ENCODE data around the gene RPRM.
"Not testable (repeated sequence)": the region's sequence is repeated elsewhere in the genome, so short reads cannot be mapped to it uniquely, and the experiment has no call there.

Gene RPRM

GRCh38 chr2:153478289-153479261 is at the start of gene RPRM:
RPRM (minus strand) TSS chr2:153478762; CDS start chr2:153478565, 197 bp downstream.
- H3K27me3 ChIP-seq (ENCODE audit: control insufficient read depth in 5 of 5, insufficient read depth in 4 of 5, low read length in 5 of 5), result peaks cover 15 to 33% (median 25%) of the 10 kb centered on the region in 5 donors
- H3K27ac ChIP-seq (ENCODE audit: low read depth, low read length), result no peak within 1 kb of the TSS
- peaks cover 2 to 44% (median 38%) of the 10 kb centered on the region in 5 donors for H3K4me1 ChIP-seq (ENCODE audit: control insufficient read depth in 5 of 5, insufficient read depth in 5 of 5, low read length in 5 of 5)
- no peaks in the 10 kb centered on the region for H3K9me3 ChIP-seq (ENCODE audit: control insufficient read depth in 5 of 5, low read length in 5 of 5)
- no peaks in the 10 kb centered on the region for H3K36me3 ChIP-seq (ENCODE audit: control insufficient read depth in 5 of 5, insufficient read depth in 5 of 5, low read length in 5 of 5)
- peak within 1 kb of the TSS; percentile 13 to 71 (median 66) for H3K4me3 ChIP-seq (ENCODE audit: low read depth in 1 of 5, low read length in 5 of 5)
- peak within 1 kb of the TSS in 2 of 5 donors; percentile 11 to 30 for H3K9ac ChIP-seq (ENCODE audit: low read length in 5 of 5)

GRCh38 chr2:153519257-153519875 is 40.8 kb upstream of the RPRM start:
- H3K27me3 ChIP-seq (ENCODE audit: control insufficient read depth in 5 of 5, insufficient read depth in 4 of 5, low read length in 5 of 5), result no peaks in the 10 kb centered on the region
- H3K4me1 ChIP-seq (ENCODE audit: control insufficient read depth in 5 of 5, insufficient read depth in 5 of 5, low read length in 5 of 5), result no peaks in the 10 kb centered on the region
- no peak overlapping the region for H3K27ac ChIP-seq (ENCODE audit: low read depth, low read length)
- H3K4me3 ChIP-seq (ENCODE audit: low read depth in 1 of 5, low read length in 5 of 5), result no peak overlapping the region
- H3K9me3 ChIP-seq (ENCODE audit: control insufficient read depth in 5 of 5, low read length in 5 of 5), result no peaks in the 10 kb centered on the region
- no peaks in the 10 kb centered on the region for H3K36me3 ChIP-seq (ENCODE audit: control insufficient read depth in 5 of 5, insufficient read depth in 5 of 5, low read length in 5 of 5)
- H3K9ac ChIP-seq (ENCODE audit: low read length in 5 of 5), result no peak overlapping the region

- Histone ChIP-seq H3K27me3 (ENCODE audit: control insufficient read depth in 5 of 5, insufficient read depth in 4 of 5, low read length in 5 of 5) (no peaks in the 10 kb centered on the region), H3K9me3 (ENCODE audit: control insufficient read depth in 5 of 5, low read length in 5 of 5) (peaks cover 0 to 2% (median 0%) of the 10 kb centered on the region in 5 donors), H3K4me1 (ENCODE audit: control insufficient read depth in 5 of 5, insufficient read depth in 5 of 5, low read length in 5 of 5) (no peaks in the 10 kb centered on the region), H3K4me3 (ENCODE audit: low read depth in 1 of 5, low read length in 5 of 5) (no peak overlapping the region), H3K36me3 (ENCODE audit: control insufficient read depth in 5 of 5, insufficient read depth in 5 of 5, low read length in 5 of 5) (no peaks in the 10 kb centered on the region), H3K9ac (ENCODE audit: low read length in 5 of 5) (no peak overlapping the region), H3K27ac (ENCODE audit: low read depth, low read length) (no peak overlapping the region)
These were observed 33.8 kb upstream of the RPRM start for GRCh38 chr2:153512331-153512730.

GRCh38 chr2:153510996-153511395 is 32.4 kb upstream of the RPRM start:
- Histone ChIP-seq H3K36me3 (ENCODE audit: control insufficient read depth in 5 of 5, insufficient read depth in 5 of 5, low read length in 5 of 5) (no peaks in the 10 kb centered on the region), H3K4me3 (ENCODE audit: low read depth in 1 of 5, low read length in 5 of 5) (no peak overlapping the region), H3K4me1 (ENCODE audit: control insufficient read depth in 5 of 5, insufficient read depth in 5 of 5, low read length in 5 of 5) (no peaks in the 10 kb centered on the region), H3K27me3 (ENCODE audit: control insufficient read depth in 5 of 5, insufficient read depth in 4 of 5, low read length in 5 of 5) (no peaks in the 10 kb centered on the region), H3K9ac (ENCODE audit: low read length in 5 of 5) (no peak overlapping the region), H3K9me3 (ENCODE audit: control insufficient read depth in 5 of 5, low read length in 5 of 5) (peaks cover 0 to 6% (median 0%) of the 10 kb centered on the region in 5 donors), H3K27ac (ENCODE audit: low read depth, low read length) (no peak overlapping the region)

GRCh38 chr2:153509133-153509532 is 30.6 kb upstream of the RPRM start:
- H3K27me3 ChIP-seq (ENCODE audit: control insufficient read depth in 5 of 5, insufficient read depth in 4 of 5, low read length in 5 of 5), result no peaks in the 10 kb centered on the region
- no peaks in the 10 kb centered on the region for H3K4me1 ChIP-seq (ENCODE audit: control insufficient read depth in 5 of 5, insufficient read depth in 5 of 5, low read length in 5 of 5)
- no peak overlapping the region for H3K27ac ChIP-seq (ENCODE audit: low read depth, low read length)
- H3K4me3 ChIP-seq (ENCODE audit: low read depth in 1 of 5, low read length in 5 of 5), result no peak overlapping the region
- H3K36me3 ChIP-seq (ENCODE audit: control insufficient read depth in 5 of 5, insufficient read depth in 5 of 5, low read length in 5 of 5), result no peaks in the 10 kb centered on the region
- H3K9ac ChIP-seq (ENCODE audit: low read length in 5 of 5), result no peak overlapping the region
- peaks cover 0 to 6% (median 0%) of the 10 kb centered on the region in 5 donors for H3K9me3 ChIP-seq (ENCODE audit: control insufficient read depth in 5 of 5, low read length in 5 of 5)

GRCh38 chr2:153506499-153506898 is 27.9 kb upstream of the RPRM start:
- not testable (repeated sequence) for H3K27me3 ChIP-seq (ENCODE audit: control insufficient read depth in 5 of 5, insufficient read depth in 4 of 5, low read length in 5 of 5); H3K36me3 ChIP-seq (ENCODE audit: control insufficient read depth in 5 of 5, insufficient read depth in 5 of 5, low read length in 5 of 5); H3K27ac ChIP-seq (ENCODE audit: low read depth, low read length); H3K4me3 ChIP-seq (ENCODE audit: low read depth in 1 of 5, low read length in 5 of 5); H3K4me1 ChIP-seq (ENCODE audit: control insufficient read depth in 5 of 5, insufficient read depth in 5 of 5, low read length in 5 of 5); H3K9me3 ChIP-seq (ENCODE audit: control insufficient read depth in 5 of 5, low read length in 5 of 5); H3K9ac ChIP-seq (ENCODE audit: low read length in 5 of 5)

GRCh38 chr2:153499439-153499838 is 20.9 kb upstream of the RPRM start:
- no peaks in the 10 kb centered on the region for H3K9me3 ChIP-seq (ENCODE audit: control insufficient read depth in 5 of 5, low read length in 5 of 5)
- no peak overlapping the region for H3K27ac ChIP-seq (ENCODE audit: low read depth, low read length)
- H3K4me3 ChIP-seq (ENCODE audit: low read depth in 1 of 5, low read length in 5 of 5), result no peak overlapping the region
- H3K27me3 ChIP-seq (ENCODE audit: control insufficient read depth in 5 of 5, insufficient read depth in 4 of 5, low read length in 5 of 5), result no peaks in the 10 kb centered on the region
- H3K9ac ChIP-seq (ENCODE audit: low read length in 5 of 5), result no peak overlapping the region
- H3K4me1 ChIP-seq (ENCODE audit: control insufficient read depth in 5 of 5, insufficient read depth in 5 of 5, low read length in 5 of 5), result peaks cover 0 to 4% (median 0%) of the 10 kb centered on the region in 5 donors
- no peaks in the 10 kb centered on the region for H3K36me3 ChIP-seq (ENCODE audit: control insufficient read depth in 5 of 5, insufficient read depth in 5 of 5, low read length in 5 of 5)

- Histone ChIP-seq H3K4me3 (ENCODE audit: low read depth in 1 of 5, low read length in 5 of 5) (no peak overlapping the region), H3K36me3 (ENCODE audit: control insufficient read depth in 5 of 5, insufficient read depth in 5 of 5, low read length in 5 of 5) (no peaks in the 10 kb centered on the region), H3K4me1 (ENCODE audit: control insufficient read depth in 5 of 5, insufficient read depth in 5 of 5, low read length in 5 of 5) (peaks cover 0 to 4% (median 0%) of the 10 kb centered on the region in 5 donors), H3K9me3 (ENCODE audit: control insufficient read depth in 5 of 5, low read length in 5 of 5) (no peaks in the 10 kb centered on the region), H3K27ac (ENCODE audit: low read depth, low read length) (no peak overlapping the region), H3K9ac (ENCODE audit: low read length in 5 of 5) (no peak overlapping the region), H3K27me3 (ENCODE audit: control insufficient read depth in 5 of 5, insufficient read depth in 4 of 5, low read length in 5 of 5) (no peaks in the 10 kb centered on the region)
These were observed 19.5 kb upstream of the RPRM start for GRCh38 chr2:153497938-153498629.

GRCh38 chr2:153495725-153496124 is 17.2 kb upstream of the RPRM start:
- Histone ChIP-seq H3K4me1 (ENCODE audit: control insufficient read depth in 5 of 5, insufficient read depth in 5 of 5, low read length in 5 of 5) (peaks cover 0 to 4% (median 0%) of the 10 kb centered on the region in 5 donors), H3K27me3 (ENCODE audit: control insufficient read depth in 5 of 5, insufficient read depth in 4 of 5, low read length in 5 of 5) (no peaks in the 10 kb centered on the region), H3K9me3 (ENCODE audit: control insufficient read depth in 5 of 5, low read length in 5 of 5) (no peaks in the 10 kb centered on the region), H3K36me3 (ENCODE audit: control insufficient read depth in 5 of 5, insufficient read depth in 5 of 5, low read length in 5 of 5) (no peaks in the 10 kb centered on the region), H3K9ac (ENCODE audit: low read length in 5 of 5) (no peak overlapping the region), H3K4me3 (ENCODE audit: low read depth in 1 of 5, low read length in 5 of 5) (no peak overlapping the region), H3K27ac (ENCODE audit: low read depth, low read length) (no peak overlapping the region)

GRCh38 chr2:153488072-153488471 is 9.5 kb upstream of the RPRM start:
- Histone ChIP-seq H3K27ac (ENCODE audit: low read depth, low read length) (no peak overlapping the region), H3K9ac (ENCODE audit: low read length in 5 of 5) (no peak overlapping the region), H3K4me1 (ENCODE audit: control insufficient read depth in 5 of 5, insufficient read depth in 5 of 5, low read length in 5 of 5) (no peaks in the 10 kb centered on the region), H3K9me3 (ENCODE audit: control insufficient read depth in 5 of 5, low read length in 5 of 5) (no peaks in the 10 kb centered on the region), H3K27me3 (ENCODE audit: control insufficient read depth in 5 of 5, insufficient read depth in 4 of 5, low read length in 5 of 5) (no peaks in the 10 kb centered on the region), H3K36me3 (ENCODE audit: control insufficient read depth in 5 of 5, insufficient read depth in 5 of 5, low read length in 5 of 5) (no peaks in the 10 kb centered on the region), H3K4me3 (ENCODE audit: low read depth in 1 of 5, low read length in 5 of 5) (no peak overlapping the region)
